Measurements from ENCODE around the gene KRT1. TPM values are rescaled to one million over a fixed set of nuclear protein-coding genes. Genes with fewer than 3 reads are reported as not detected.

The KRT1 gene
- total and polyA plus RNA-seq, 2 donors (not counting 1 experiment from before 2014, with no cell fraction given) = not detected

DNA sequence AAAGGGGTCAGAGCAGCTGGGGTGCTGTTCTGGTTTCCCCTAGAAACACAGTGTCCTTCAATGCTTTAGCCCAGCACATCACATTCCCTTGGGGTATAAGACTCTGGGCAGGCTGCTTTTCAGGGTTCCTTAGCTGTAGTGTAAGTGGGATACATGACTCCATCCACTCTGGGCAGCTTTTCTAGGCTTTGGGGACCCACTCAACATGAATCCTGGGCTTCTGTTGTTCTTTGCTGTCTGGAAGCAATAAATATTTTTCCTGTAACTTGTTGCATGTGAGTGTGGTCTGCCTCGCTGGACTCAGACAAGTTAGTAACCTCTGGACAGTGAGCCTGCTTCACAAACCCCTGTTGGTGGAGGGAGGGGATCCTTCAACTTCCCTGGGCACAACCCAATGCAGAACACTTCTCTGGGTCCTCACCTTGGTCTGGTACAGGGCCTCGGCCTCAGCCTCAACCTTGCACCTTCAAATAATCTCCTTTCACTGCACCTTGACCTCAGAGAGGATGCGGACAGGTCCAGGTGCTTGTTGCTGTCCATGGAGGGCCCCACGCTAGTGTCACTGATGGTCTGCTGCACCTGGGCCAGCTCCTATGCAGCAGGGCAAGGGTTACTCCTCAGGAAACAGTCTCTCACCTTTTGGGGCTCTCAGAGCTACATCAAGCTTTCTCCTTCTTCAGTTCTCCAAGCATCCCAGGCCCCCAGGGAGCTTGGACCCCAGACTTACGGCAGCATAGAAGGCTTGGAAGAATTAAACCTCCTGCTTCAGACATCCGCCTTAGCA lies 48.3 kb downstream of the KRT1 start:
- H4K20me1 ChIP-seq (ENCODE audit: control insufficient read depth, insufficient read depth, low read length, poor library complexity, severe bottlenecking) = no peaks in the 10 kb centered on the region

DNA sequence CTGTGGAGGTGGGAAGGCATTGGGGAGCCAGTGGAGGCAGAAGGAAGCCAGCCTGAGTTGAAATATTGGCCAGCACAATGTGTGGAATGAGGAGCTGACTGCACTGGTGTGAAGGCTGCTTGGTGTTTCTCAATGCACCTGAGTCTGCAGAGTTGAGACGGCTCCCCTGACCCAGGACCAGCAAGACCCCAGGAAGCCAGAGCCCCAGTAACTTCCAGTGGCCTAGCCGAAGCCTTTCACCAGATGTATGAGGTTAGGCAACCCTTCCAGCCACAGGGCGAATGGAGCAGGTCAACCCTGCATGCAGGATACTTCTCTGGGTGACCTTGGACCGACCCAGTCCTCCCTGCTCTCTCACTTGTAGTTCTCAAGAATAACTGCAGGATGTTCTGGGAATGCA lies 48.9 kb downstream of the KRT1 start:
- H3K79me2 ChIP-seq (ENCODE audit: control insufficient read depth, insufficient read depth, low read length) = no peaks in the 10 kb centered on the region
- no peak overlapping the region for H3K27ac ChIP-seq (ENCODE audit: low read length in 2 of 2)
- POLR2A ChIA-PET = no interaction called here
- ATAC-seq (ENCODE audit: low read depth) (no peak), DNase-seq (no peak)
- peaks cover 0 to 5% (median 1%) of the 10 kb centered on the region in 4 experiments for H3K27me3 ChIP-seq (replicated peaks in 1 of 4; ENCODE audit: control extremely low read depth in 1 of 4, control insufficient read depth in 3 of 4, insufficient read depth in 4 of 4, low read length in 3 of 4)
- H4K20me1 ChIP-seq (ENCODE audit: control insufficient read depth, insufficient read depth, low read length, poor library complexity, severe bottlenecking) = no peaks in the 10 kb centered on the region
- no peak overlapping the region for H2AFZ ChIP-seq (ENCODE audit: insufficient read depth, low read depth, low read length, poor library complexity, severe bottlenecking)
- Mint-ChIP-seq H3K4me1 (no peaks in the 10 kb centered on the region), H3K9me3 (ENCODE audit: insufficient read depth) (no peaks in the 10 kb centered on the region), H3K27me3 (peaks cover 18% of the 10 kb centered on the region), H3K27ac (no peak overlapping the region), H3K4me3 (no peak overlapping the region)
- no peak overlapping the region for H3K9ac ChIP-seq (ENCODE audit: low read length)
- no peaks in the 10 kb centered on the region for H3K4me1 ChIP-seq (ENCODE audit: control insufficient read depth in 2 of 2, insufficient read depth in 2 of 2, low read length in 2 of 2)
- no peak for TF ChIP-seq EZH2 (IDR thresholded peaks at IDR 0.05; ENCODE audit: borderline replicate concordance, insufficient read depth, low read depth, low read length, poor library complexity, severe bottlenecking)
- TF ChIP-seq, protein P1, sequence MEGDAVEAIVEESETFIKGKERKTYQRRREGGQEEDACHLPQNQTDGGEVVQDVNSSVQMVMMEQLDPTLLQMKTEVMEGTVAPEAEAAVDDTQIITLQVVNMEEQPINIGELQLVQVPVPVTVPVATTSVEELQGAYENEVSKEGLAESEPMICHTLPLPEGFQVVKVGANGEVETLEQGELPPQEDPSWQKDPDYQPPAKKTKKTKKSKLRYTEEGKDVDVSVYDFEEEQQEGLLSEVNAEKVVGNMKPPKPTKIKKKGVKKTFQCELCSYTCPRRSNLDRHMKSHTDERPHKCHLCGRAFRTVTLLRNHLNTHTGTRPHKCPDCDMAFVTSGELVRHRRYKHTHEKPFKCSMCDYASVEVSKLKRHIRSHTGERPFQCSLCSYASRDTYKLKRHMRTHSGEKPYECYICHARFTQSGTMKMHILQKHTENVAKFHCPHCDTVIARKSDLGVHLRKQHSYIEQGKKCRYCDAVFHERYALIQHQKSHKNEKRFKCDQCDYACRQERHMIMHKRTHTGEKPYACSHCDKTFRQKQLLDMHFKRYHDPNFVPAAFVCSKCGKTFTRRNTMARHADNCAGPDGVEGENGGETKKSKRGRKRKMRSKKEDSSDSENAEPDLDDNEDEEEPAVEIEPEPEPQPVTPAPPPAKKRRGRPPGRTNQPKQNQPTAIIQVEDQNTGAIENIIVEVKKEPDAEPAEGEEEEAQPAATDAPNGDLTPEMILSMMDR (IDR thresholded peaks at IDR 0.05) = no peak
- CTCF ChIA-PET = no interaction called here
- intact Hi-C loops (cut with micrococcal nuclease) = no loop called here
- no peak overlapping the region for H3K4me2 ChIP-seq (replicated peaks; ENCODE audit: low read depth, low read length, poor library complexity, severe bottlenecking)
- no peak overlapping the region for H3K4me3 ChIP-seq (ENCODE audit: control extremely low read depth in 1 of 5, extremely low read depth in 1 of 5, insufficient read depth in 1 of 5, low read depth in 2 of 5, low read length in 4 of 5)
- H3K36me3 ChIP-seq (replicated peaks in 1 of 2; ENCODE audit: control extremely low read depth in 1 of 2, control insufficient read depth in 1 of 2, extremely low read depth in 1 of 2, insufficient read depth in 2 of 2, low read length in 1 of 2) = no peaks in the 10 kb centered on the region
- H3K9me3 ChIP-seq (ENCODE audit: control extremely low read depth in 1 of 3, control insufficient read depth in 2 of 3, insufficient read depth in 1 of 3, low read length in 2 of 3) = no peaks in the 10 kb centered on the region
- 60% methylated on average over 4 of the region's 4 CpGs for WGBS (ENCODE audit: insufficient coverage)

More for the DNA sequence above, 48.3 kb downstream of the KRT1 start:
- ChIA-PET POLR2A (no interaction called here), CTCF (no interaction called here)
- Mint-ChIP-seq H3K27ac (no peak overlapping the region), H3K27me3 (peaks cover 23% of the 10 kb centered on the region), H3K9me3 (ENCODE audit: insufficient read depth) (no peaks in the 10 kb centered on the region), H3K4me1 (no peaks in the 10 kb centered on the region), H3K4me3 (no peak overlapping the region)
- 86% methylated on average over 4 of the region's 6 CpGs for WGBS (ENCODE audit: insufficient coverage)
- Histone ChIP-seq H2AFZ (ENCODE audit: insufficient read depth, low read depth, low read length, poor library complexity, severe bottlenecking) (no peak overlapping the region), H3K79me2 (ENCODE audit: control insufficient read depth, insufficient read depth, low read length) (no peaks in the 10 kb centered on the region), H3K27ac (ENCODE audit: low read length in 2 of 2) (no peak overlapping the region), H3K27me3 (replicated peaks in 1 of 4; ENCODE audit: control extremely low read depth in 1 of 4, control insufficient read depth in 3 of 4, insufficient read depth in 4 of 4, low read length in 3 of 4) (peaks cover 0 to 5% (median 1%) of the 10 kb centered on the region in 4 experiments), H3K4me1 (ENCODE audit: control insufficient read depth in 2 of 2, insufficient read depth in 2 of 2, low read length in 2 of 2) (no peaks in the 10 kb centered on the region), H3K4me3 (ENCODE audit: control extremely low read depth in 1 of 5, extremely low read depth in 1 of 5, insufficient read depth in 1 of 5, low read depth in 2 of 5, low read length in 4 of 5) (no peak overlapping the region), H3K36me3 (replicated peaks in 1 of 2; ENCODE audit: control extremely low read depth in 1 of 2, control insufficient read depth in 1 of 2, extremely low read depth in 1 of 2, insufficient read depth in 2 of 2, low read length in 1 of 2) (no peaks in the 10 kb centered on the region), H3K9me3 (ENCODE audit: control extremely low read depth in 1 of 3, control insufficient read depth in 2 of 3, insufficient read depth in 1 of 3, low read length in 2 of 3) (no peaks in the 10 kb centered on the region), H3K4me2 (replicated peaks; ENCODE audit: low read depth, low read length, poor library complexity, severe bottlenecking) (no peak overlapping the region), H3K9ac (ENCODE audit: low read length) (no peak overlapping the region)
- no peak for DNase-seq
- no peak for ATAC-seq (ENCODE audit: low read depth)
- intact Hi-C loops (cut with micrococcal nuclease) = no loop called here
- TF ChIP-seq, protein P1 (IDR thresholded peaks at IDR 0.05) = no peak
- no peak for TF ChIP-seq EZH2 (IDR thresholded peaks at IDR 0.05; ENCODE audit: borderline replicate concordance, insufficient read depth, low read depth, low read length, poor library complexity, severe bottlenecking)
